NT2/D1 (cell line): Measurements from ENCODE around the gene ARMH1.
"Not testable (repeated sequence)": the region's sequence is repeated elsewhere in the genome, so short reads cannot be mapped to it uniquely, and the experiment has no call there.

Source experiments
- DNase-seq: peaks from one replicate; pipeline ENCODE4 v3.0.0-alpha.2; 2011; ENCODE audit warnings: low read depth, low spot score
- H3K27me3 ChIP-seq: 2 replicates; pipeline ENCODE4 v1.6.0; 2011; ENCODE audit warnings: mild to moderate bottlenecking; ENCODE audit not compliant: insufficient read length, insufficient read depth
- H3K36me3 ChIP-seq: 2 replicates; pipeline ENCODE4 v1.6.1; 2011; ENCODE audit warnings: mild to moderate bottlenecking, low read length, mixed read lengths; ENCODE audit not compliant: insufficient read depth, insufficient read length
- H3K4me1 ChIP-seq: 2 replicates; pipeline ENCODE4 v1.5.1; 2011; ENCODE audit not compliant: insufficient read depth, insufficient read length
- H3K4me3 ChIP-seq: 2 replicates; pipeline ENCODE4 v1.5.1; 2011; ENCODE audit warnings: low read depth; ENCODE audit not compliant: insufficient read length
- H3K9ac ChIP-seq: 2 replicates; pipeline ENCODE4 v1.6.0; 2011; ENCODE audit warnings: low read depth; ENCODE audit not compliant: insufficient read length
- H3K9me3 ChIP-seq: 2 replicates; pipeline ENCODE4 v1.5.1; 2011; ENCODE audit warnings: mild to moderate bottlenecking, low read length; ENCODE audit not compliant: insufficient read depth
- SUZ12 ChIP-seq: IDR thresholded peaks from 2 replicates; pipeline ENCODE4 v1.6.1; 2011; ENCODE audit not compliant: insufficient read length, insufficient read depth; ENCODE audit errors: extremely low read depth
- YY1 ChIP-seq: IDR thresholded peaks from 2 replicates; pipeline ENCODE4 v1.6.1; 2011; ENCODE audit not compliant: insufficient read length, insufficient read depth
- ZNF274 ChIP-seq: IDR thresholded peaks from 2 replicates; pipeline ENCODE4 v1.6.1; 2011; ENCODE audit warnings: mild to moderate bottlenecking, low read depth, low read length

ARMH1 gene

DNA sequence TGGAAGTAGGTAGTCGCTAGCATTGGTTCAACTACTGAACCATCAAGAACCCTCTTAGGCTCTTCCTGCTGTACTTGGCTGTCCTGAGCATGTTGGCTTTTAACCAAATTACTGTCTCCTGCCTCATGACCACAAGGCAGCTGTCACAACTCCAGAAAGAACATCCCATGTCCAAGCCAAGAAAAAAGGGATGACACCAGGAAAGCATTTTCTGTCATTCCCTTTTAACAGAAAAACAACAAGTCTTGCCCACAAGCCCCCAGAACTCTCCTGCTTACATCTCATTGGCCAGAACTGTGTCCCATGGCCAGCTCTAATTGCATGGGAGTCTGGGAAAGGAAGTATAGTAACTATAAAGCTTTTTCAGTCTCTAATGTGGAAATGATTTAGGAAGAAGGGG is 58.9 kb downstream of the ARMH1 start:
- Histone ChIP-seq H3K27me3 (no peaks in the 10 kb centered on the region), H3K4me3 (no peak overlapping the region), H3K36me3 (no peaks in the 10 kb centered on the region), H3K4me1 (peaks cover 4% of the 10 kb centered on the region), H3K9ac (no peak overlapping the region), H3K9me3 (peaks cover 5% of the 10 kb centered on the region; the same call in 1 of the 2 replicates)
- no peak for DNase-seq
- TF ChIP-seq YY1: no peak
- TF ChIP-seq ZNF274: no peak
- TF ChIP-seq SUZ12: no peak

DNA sequence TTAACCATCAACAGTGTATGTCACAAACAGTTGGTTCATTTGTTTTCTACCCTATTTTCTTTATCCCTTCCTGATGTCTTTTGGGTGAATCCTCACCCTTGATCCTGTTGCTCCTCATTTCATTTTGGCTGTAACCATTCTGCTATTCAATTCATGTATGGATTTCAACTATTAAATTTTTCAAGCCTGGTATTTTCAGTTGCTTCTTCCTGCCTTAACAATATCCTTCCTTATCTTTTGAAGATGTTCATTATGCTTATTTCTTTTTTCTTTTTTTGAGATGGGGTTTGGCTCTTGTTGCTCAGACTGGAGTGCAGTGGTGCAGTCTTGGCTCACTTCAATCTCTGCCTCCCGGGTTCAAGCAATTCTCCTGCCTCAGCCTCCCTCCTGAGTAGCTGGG is 59.3 kb downstream of the ARMH1 start:
- H3K9ac ChIP-seq: no peak overlapping the region
- H3K27me3 ChIP-seq: no peaks in the 10 kb centered on the region
- no peak for DNase-seq
- H3K9me3 ChIP-seq: peaks cover 8% of the 10 kb centered on the region; the same call in 1 of the 2 replicates
- no peaks in the 10 kb centered on the region for H3K36me3 ChIP-seq
- H3K4me3 ChIP-seq: no peak overlapping the region
- TF ChIP-seq ZNF274 (no peak), SUZ12 (no peak), YY1 (no peak)
- H3K4me1 ChIP-seq: peaks cover 4% of the 10 kb centered on the region

DNA sequence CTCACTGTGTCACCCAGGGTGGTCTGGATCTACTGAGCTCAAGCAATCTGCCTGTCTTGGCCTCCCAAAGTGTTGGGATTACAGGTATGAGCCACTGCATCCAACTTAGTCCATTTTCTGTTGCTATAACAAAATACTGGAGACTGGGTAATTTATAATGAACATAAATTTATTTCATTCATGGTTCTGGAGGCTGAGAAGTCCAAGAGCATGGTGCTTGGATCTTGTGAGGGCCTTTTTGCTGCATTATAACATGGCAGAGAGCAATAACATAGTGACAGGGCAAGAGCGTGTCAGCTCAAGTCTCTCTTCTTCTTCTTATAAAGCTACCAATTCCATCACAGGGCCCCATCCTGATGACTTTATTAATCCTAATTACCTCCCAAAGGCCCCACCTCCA is 61.5 kb downstream of the ARMH1 start:
- Histone ChIP-seq H3K9ac (no peak overlapping the region), H3K36me3 (peaks cover 4% of the 10 kb centered on the region), H3K9me3 (peaks cover 8% of the 10 kb centered on the region; the same call in 1 of the 2 replicates), H3K4me3 (no peak overlapping the region), H3K4me1 (peaks cover 6% of the 10 kb centered on the region), H3K27me3 (no peaks in the 10 kb centered on the region)
- DNase-seq: no peak
- no peak for TF ChIP-seq SUZ12
- no peak for TF ChIP-seq ZNF274
- no peak for TF ChIP-seq YY1

DNA sequence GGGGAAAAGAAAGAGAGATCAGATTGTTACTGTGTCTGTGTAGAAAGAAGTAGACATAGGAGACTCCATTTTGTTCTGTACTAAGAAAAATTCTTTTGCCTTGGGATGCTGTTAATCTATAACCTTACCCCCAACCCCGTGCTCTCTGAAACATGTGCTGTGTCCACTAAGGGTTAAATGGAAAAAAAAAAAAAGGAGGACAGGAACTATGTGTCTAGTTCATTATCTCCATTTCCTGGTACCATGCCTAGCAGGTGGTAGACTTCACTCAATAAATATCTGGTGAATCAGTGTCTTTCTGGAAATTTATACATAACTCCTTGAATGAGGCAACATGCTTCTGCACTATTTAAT is 64.4 kb downstream of the ARMH1 start:
- Histone ChIP-seq H3K9ac (peak overlapping the region; percentile 89), H3K4me1 (peaks cover 12% of the 10 kb centered on the region), H3K36me3 (peaks cover 26% of the 10 kb centered on the region), H3K4me3 (peak overlapping the region; percentile 98)
- not testable (repeated sequence) for DNase-seq, H3K9me3 ChIP-seq, H3K27me3 ChIP-seq

DNA sequence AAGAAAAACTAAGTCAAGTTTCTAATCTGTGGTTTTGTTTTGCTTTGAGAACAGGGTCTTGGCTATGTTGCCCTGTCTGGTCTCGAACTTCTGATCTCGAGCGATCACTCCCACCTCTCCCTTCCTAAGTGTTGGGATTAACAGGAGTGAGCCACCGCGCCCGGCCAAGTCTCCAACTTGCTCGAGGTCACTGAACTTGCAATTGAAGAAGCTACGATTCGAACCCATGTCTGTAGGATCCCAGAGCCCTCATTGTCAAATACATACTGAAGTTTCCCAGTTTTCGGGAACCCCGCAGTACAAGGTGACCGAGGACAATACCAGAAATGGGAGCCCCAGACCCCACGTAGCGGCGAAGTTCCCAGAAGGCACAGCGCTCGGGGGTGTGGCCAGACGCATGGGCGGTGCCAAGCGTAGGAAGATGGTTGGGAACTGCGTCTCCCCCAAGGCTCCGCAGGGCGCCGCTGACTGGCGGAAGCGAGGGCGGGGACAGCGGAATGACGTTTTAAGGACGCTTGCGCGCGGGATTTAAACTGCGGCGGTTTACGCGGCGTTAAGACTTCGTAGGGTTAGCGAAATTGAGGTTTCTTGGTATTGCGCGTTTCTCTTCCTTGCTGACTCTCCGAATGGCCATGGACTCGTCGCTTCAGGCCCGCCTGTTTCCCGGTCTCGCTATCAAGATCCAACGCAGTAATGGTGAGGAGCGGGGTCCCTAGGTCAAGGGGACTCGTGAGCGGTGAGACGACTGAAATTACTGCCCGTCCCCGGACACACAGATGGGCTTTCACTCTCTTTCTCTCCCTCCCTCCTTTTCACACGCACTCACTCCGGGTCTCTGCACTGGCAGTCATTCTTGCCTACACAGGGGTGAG is 65.0 kb downstream of the ARMH1 start, which contains the start of gene KIF2C:
Gene KIF2C (plus strand): TSS at position 531 of the 872 bp plus-strand sequence. CDS start 96 bp downstream, at position 627.
- Histone ChIP-seq H3K9me3 (peaks cover 8% of the 10 kb centered on the region; the same call in 1 of the 2 replicates), H3K4me3 (peak within 1 kb of the TSS; percentile 98), H3K36me3 (peaks cover 32% of the 10 kb centered on the region), H3K27me3 (no peaks in the 10 kb centered on the region), H3K4me1 (peaks cover 12% of the 10 kb centered on the region), H3K9ac (peak within 1 kb of the TSS; percentile 99)
- TF ChIP-seq ZNF274: no peak
- no peak for TF ChIP-seq YY1
- TF ChIP-seq SUZ12: no peak
- DNase-seq: peak; percentile 99

DNA sequence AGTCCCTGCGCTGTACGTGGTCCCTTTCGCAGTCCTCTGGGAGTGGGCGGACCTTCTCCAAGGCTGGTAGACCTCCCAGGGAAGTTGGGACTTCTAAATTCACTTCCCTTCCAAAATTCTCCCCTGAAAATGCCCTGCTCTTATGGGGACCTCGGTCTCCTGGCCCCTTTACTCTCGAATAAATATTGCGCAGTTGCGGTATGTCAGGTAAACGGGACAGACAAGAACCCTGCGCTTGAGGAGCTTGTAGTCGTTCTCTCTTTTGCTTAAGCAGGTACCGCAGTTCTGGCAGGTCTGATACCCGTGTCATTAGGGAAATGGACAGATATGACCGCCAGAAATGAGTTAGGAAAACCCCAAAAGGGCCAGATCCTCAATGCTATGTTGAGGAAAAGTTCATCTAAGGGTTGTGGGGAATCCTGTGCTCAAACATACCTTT is 65.7 kb downstream of the ARMH1 start:
- peaks cover 8% of the 10 kb centered on the region; the same call in 1 of the 2 replicates for H3K9me3 ChIP-seq
- peaks cover 33% of the 10 kb centered on the region for H3K36me3 ChIP-seq
- TF ChIP-seq YY1: no peak
- no peaks in the 10 kb centered on the region for H3K27me3 ChIP-seq
- peak overlapping the region; percentile 99 for H3K9ac ChIP-seq
- DNase-seq: no peak
- H3K4me1 ChIP-seq: peaks cover 8% of the 10 kb centered on the region
- H3K4me3 ChIP-seq: peak overlapping the region; percentile 98

DNA sequence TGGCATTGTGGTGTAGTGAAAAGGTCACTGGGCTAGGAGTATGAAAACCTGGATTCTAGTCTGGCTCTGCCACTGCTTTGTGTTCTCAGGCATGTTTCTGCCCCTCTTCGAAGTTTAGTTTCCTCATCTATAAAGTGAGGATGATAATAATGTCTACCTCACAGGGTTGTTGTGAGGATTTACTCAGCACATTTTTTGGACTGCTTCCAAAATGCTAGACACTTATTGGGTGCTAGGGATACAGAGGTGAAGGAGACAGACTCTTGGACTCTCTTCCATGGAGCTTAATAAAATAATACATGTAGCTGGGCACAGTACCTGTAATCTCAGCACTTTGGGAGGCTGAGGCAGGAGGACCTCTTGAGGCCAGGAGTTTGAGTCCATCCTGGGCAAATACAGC is 68.7 kb downstream of the ARMH1 start:
- TF ChIP-seq YY1: no peak
- TF ChIP-seq ZNF274: no peak
- TF ChIP-seq SUZ12: no peak
- H3K9me3 ChIP-seq: peaks cover 5% of the 10 kb centered on the region; the same call in 1 of the 2 replicates
- peaks cover 56% of the 10 kb centered on the region for H3K36me3 ChIP-seq
- H3K4me1 ChIP-seq: peaks cover 8% of the 10 kb centered on the region
- no peaks in the 10 kb centered on the region for H3K27me3 ChIP-seq
- DNase-seq: no peak
- H3K4me3 ChIP-seq: no peak overlapping the region
- no peak overlapping the region for H3K9ac ChIP-seq
